ENCODE results near the gene HLX.

DNA sequence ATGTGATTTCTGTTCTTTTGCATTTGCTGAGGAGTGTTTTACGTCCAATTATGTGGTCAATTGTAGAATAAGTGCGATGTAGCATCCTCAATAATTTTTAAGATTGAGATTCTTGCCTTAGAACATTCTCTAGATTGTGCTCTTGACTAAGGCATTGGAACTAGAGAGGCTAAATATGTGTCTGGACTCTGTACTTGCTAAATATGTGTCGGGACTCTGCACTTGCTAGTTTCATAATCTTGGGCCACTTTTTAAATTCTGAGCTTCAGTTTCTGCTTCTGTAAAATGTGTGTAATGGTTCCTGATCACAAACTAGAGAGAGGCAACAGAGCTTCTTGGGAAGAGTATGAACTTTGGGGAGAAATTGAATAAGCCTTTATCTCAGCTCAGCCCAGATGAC, 21.6 kb downstream of the HLX start:
- TF ChIP-seq, protein P1, sequence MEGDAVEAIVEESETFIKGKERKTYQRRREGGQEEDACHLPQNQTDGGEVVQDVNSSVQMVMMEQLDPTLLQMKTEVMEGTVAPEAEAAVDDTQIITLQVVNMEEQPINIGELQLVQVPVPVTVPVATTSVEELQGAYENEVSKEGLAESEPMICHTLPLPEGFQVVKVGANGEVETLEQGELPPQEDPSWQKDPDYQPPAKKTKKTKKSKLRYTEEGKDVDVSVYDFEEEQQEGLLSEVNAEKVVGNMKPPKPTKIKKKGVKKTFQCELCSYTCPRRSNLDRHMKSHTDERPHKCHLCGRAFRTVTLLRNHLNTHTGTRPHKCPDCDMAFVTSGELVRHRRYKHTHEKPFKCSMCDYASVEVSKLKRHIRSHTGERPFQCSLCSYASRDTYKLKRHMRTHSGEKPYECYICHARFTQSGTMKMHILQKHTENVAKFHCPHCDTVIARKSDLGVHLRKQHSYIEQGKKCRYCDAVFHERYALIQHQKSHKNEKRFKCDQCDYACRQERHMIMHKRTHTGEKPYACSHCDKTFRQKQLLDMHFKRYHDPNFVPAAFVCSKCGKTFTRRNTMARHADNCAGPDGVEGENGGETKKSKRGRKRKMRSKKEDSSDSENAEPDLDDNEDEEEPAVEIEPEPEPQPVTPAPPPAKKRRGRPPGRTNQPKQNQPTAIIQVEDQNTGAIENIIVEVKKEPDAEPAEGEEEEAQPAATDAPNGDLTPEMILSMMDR (IDR thresholded peaks at IDR 0.05; ENCODE audit: low read length): no peak
- TF ChIP-seq EZH2 (optimal IDR thresholded peaks at IDR 0.05; ENCODE audit: low read depth, low read length): no peak

Data from MM.1S (cell line).